H1 (cell line): Measurements from ENCODE around the gene TRIM6. TPM values are rescaled to one million over a fixed set of nuclear protein-coding genes. Genes with fewer than 3 reads are reported as not detected.
"Not testable (repeated sequence)": the region's sequence is repeated elsewhere in the genome, so short reads cannot be mapped to it uniquely, and the experiment has no call there.

ENCODE experiments used
- CTCF ChIA-PET: fragments of 300-600 bp; sonication (Branson Sonifier 250); formaldehyde crosslinking; loops from one replicate; lab custom pipeline; 2021; ENCODE audit not compliant: partially characterized antibody; lab: Charles Lee
- POLR2A ChIA-PET: fragments of 300-600 bp; sonication (Branson Sonifier 250); formaldehyde crosslinking; loops from one replicate; lab custom pipeline; 2021; ENCODE audit warnings: inconsistent platforms; ENCODE audit not compliant: partially characterized antibody; lab: Charles Lee
- DNase-seq, 2 experiments: peaks; one replicate each; pipeline versions ENCODE4 v3.0.0 to v3.0.0-alpha.2; 2010 to 2022; ENCODE audit warnings: low spot score in 2 of 2, low read depth in 1 of 2, mixed read lengths in 1 of 2
- FAIRE-seq: peaks from 2 replicates; lab custom pipeline; 2011; peaks lifted over from hg19 to GRCh38; lab: Jason Lieb, UNC
- H2AFZ ChIP-seq: 2 replicates; pipeline ENCODE4 v1.8.1; 2012; ENCODE audit warnings: low read length, inconsistent platforms
- H2AK5ac ChIP-seq: 2 replicates; pipeline ENCODE4 v1.6.1; 2013; ENCODE audit warnings: low read depth, low read length
- H2BK120ac ChIP-seq: replicated peaks from 2 replicates; pipeline ENCODE3; 2013; ENCODE audit warnings: low read depth, low read length, inconsistent platforms
- H2BK12ac ChIP-seq: 2 replicates; pipeline ENCODE4 v1.6.1; 2013; ENCODE audit warnings: low read depth, low read length
- H2BK15ac ChIP-seq: 2 replicates; pipeline ENCODE4 v1.6.1; 2013; ENCODE audit warnings: low read length
- H2BK20ac ChIP-seq: 2 replicates; pipeline ENCODE4 v1.6.1; 2013; ENCODE audit warnings: low read length
- H2BK5ac ChIP-seq: 2 replicates; pipeline ENCODE4 v1.6.1; 2013; ENCODE audit warnings: low read depth, low read length
- H3K14ac ChIP-seq: 2 replicates; pipeline ENCODE4 v1.6.1; 2013; ENCODE audit warnings: inconsistent platforms; ENCODE audit not compliant: insufficient read length
- H3K18ac ChIP-seq: 2 replicates; pipeline ENCODE4 v1.6.1; 2013; ENCODE audit warnings: low read length; ENCODE audit errors: extremely low read depth
- H3K23ac ChIP-seq: 2 replicates; pipeline ENCODE4 v1.6.1; 2013; ENCODE audit warnings: inconsistent platforms; ENCODE audit not compliant: insufficient read length
- H3K23me2 ChIP-seq: 2 replicates; pipeline ENCODE4 v1.6.1; 2013; ENCODE audit warnings: low read depth, low read length
- H3K27ac ChIP-seq: 2 replicates; pipeline ENCODE4 v1.6.1; 2011; ENCODE audit warnings: low read depth, low read length, inconsistent platforms
- H3K27me3 ChIP-seq, 4 experiments: replicated peaks in 1 of 4; 1 replicate in 1 of 4; 2 replicates in 3 of 4; pipeline versions ENCODE4 v1.6.1 to v1.8.1; 2011 to 2013; ENCODE audit warnings: low read length in 3 of 4, mild to moderate bottlenecking in 3 of 4, inconsistent platforms in 2 of 4, mixed read lengths in 2 of 4, moderate library complexity in 1 of 4; ENCODE audit not compliant: control insufficient read depth in 3 of 4, insufficient read depth in 3 of 4; ENCODE audit errors: extremely low read depth in 1 of 4
- H3K36me3 ChIP-seq, 4 experiments: 2 replicates each; pipeline versions ENCODE4 v1.6.1 to v1.8.1; 2011 to 2013; ENCODE audit warnings: mild to moderate bottlenecking in 4 of 4, low read length in 3 of 4, moderate library complexity in 2 of 4, control low read depth in 1 of 4, inconsistent platforms in 1 of 4; ENCODE audit not compliant: insufficient read depth in 4 of 4, control insufficient read depth in 2 of 4
- H3K4ac ChIP-seq: replicated peaks from 2 replicates; pipeline ENCODE3; 2013; ENCODE audit warnings: low read length, low read depth, mixed read lengths, inconsistent platforms; ENCODE audit not compliant: insufficient read length
- H3K4me1 ChIP-seq, 4 experiments: replicated peaks in 1 of 4; 1 replicate in 1 of 4; 2 replicates in 3 of 4; pipeline versions ENCODE4 v1.6.1 to v1.8.1; 2011 to 2013; ENCODE audit warnings: low read length in 3 of 4, inconsistent platforms in 2 of 4, mixed read lengths in 1 of 4; ENCODE audit not compliant: insufficient read depth in 4 of 4, control insufficient read depth in 3 of 4
- H3K4me2 ChIP-seq, 2 experiments: 2 replicates each; pipeline versions ENCODE4 v1.6.1 to v1.8.1; 2011 to 2013; ENCODE audit warnings: low read depth in 2 of 2, low read length in 2 of 2, control low read depth in 1 of 2, inconsistent platforms in 1 of 2, mild to moderate bottlenecking in 1 of 2; ENCODE audit not compliant: insufficient read depth in 1 of 2
- H3K4me3 ChIP-seq, 4 experiments: fragments of 200-600, 300-600 bp in 1 of 4; sonication (generic), shearing (Covaris generic), sonication (Bioruptor Twin) in 1 of 4; 2 replicates each; pipeline versions ENCODE4 v1.5.1 to v1.8.1; 2011 to 2016; ENCODE audit warnings: low read length in 4 of 4, low read depth in 3 of 4, control low read depth in 2 of 4, inconsistent platforms in 2 of 4, mild to moderate bottlenecking in 2 of 4, mixed read lengths in 1 of 4, moderate library complexity in 1 of 4; ENCODE audit not compliant: insufficient read depth in 2 of 4; ENCODE audit errors: extremely low read depth in 1 of 4
- H3K56ac ChIP-seq: replicated peaks from 2 replicates; pipeline ENCODE3; 2013; ENCODE audit warnings: low read depth, mild to moderate bottlenecking, mixed read lengths, low read length, inconsistent platforms; ENCODE audit not compliant: insufficient read length
- H3K79me1 ChIP-seq: 2 replicates; pipeline ENCODE4 v1.6.1; 2013; ENCODE audit warnings: low read depth, low read length, control low read depth
- H3K79me2 ChIP-seq, 2 experiments: 2 replicates each; pipeline versions ENCODE4 v1.6.1 to v1.8.1; 2012 to 2013; ENCODE audit warnings: low read length in 2 of 2, mild to moderate bottlenecking in 2 of 2, inconsistent platforms in 1 of 2; ENCODE audit not compliant: insufficient read depth in 2 of 2, control insufficient read depth in 1 of 2
- H3K9ac ChIP-seq, 4 experiments: replicated peaks in 1 of 4; 1 replicate in 1 of 4; 2 replicates in 3 of 4; pipeline versions ENCODE4 v1.6.1 to v1.8.1; 2011 to 2013; ENCODE audit warnings: low read depth in 3 of 4, low read length in 3 of 4, control low read depth in 2 of 4, mild to moderate bottlenecking in 2 of 4, moderate library complexity in 2 of 4, inconsistent platforms in 1 of 4; ENCODE audit errors: extremely low read depth in 1 of 4
- H3K9me3 ChIP-seq, 2 experiments: 2 replicates each; pipeline versions ENCODE4 v1.6.1 to v1.8.1; 2012 to 2013; ENCODE audit warnings: mild to moderate bottlenecking in 2 of 2, moderate library complexity in 2 of 2, control low read depth in 1 of 2, inconsistent platforms in 1 of 2, low read depth in 1 of 2, low read length in 1 of 2, mixed read lengths in 1 of 2; ENCODE audit not compliant: insufficient read depth in 2 of 2
- H4K20me1 ChIP-seq, 2 experiments: replicated peaks in 1 of 2; 2 replicates each; pipeline versions ENCODE3 to v1.8.1; 2011 to 2013; ENCODE audit warnings: inconsistent platforms in 2 of 2, low read length in 2 of 2, mild to moderate bottlenecking in 1 of 2; ENCODE audit not compliant: insufficient read depth in 2 of 2, control insufficient read depth in 1 of 2
- H4K5ac ChIP-seq: 2 replicates; pipeline ENCODE4 v1.6.1; 2013; ENCODE audit warnings: low read length, low read depth, mixed read lengths, inconsistent platforms; ENCODE audit not compliant: insufficient read length
- H4K8ac ChIP-seq: 2 replicates; pipeline ENCODE4 v1.8.0; 2013; ENCODE audit warnings: mild to moderate bottlenecking, moderate library complexity, low read length, inconsistent platforms; ENCODE audit not compliant: insufficient read depth; ENCODE audit errors: extremely low read depth
- H4K91ac ChIP-seq: replicated peaks from 2 replicates; pipeline ENCODE3; 2013; ENCODE audit warnings: low read length, mixed read lengths, inconsistent platforms; ENCODE audit not compliant: insufficient read length
- WGBS, 2 experiments: shearing (Covaris generic) in 1 of 2; methylation state at CpG; one replicate each; pipeline versions ENCODE4 v1.1.6 to v1.1.7; 2013 to 2015; ENCODE audit warnings: low lambda C conversion rate in 2 of 2, mixed read lengths in 2 of 2, inconsistent platforms in 1 of 2, low coverage in 1 of 2, missing lambda C conversion rate in 1 of 2; ENCODE audit not compliant: insufficient replicate concordance in 2 of 2, insufficient coverage in 1 of 2, insufficient read length in 1 of 2; ENCODE audit errors: extremely low coverage in 1 of 2, missing lambda C conversion rate in 1 of 2; 5-methylcytosine and 5-hydroxymethylcytosine counted together
- polyA plus RNA-seq, 7 experiments: library from polyadenylated mRNA; depleted of rRNA in 3 of 7; stranded (reverse) in 5 of 7; unstranded in 2 of 7; fragments of >200 nt in 5 of 7; fragments of 200-250 nt in 2 of 7; gene quantifications; 1 replicate in 5 of 7; 2 replicates in 1 of 7; 4 replicates in 1 of 7; pipeline versions ENCODE4 v1.2.1 to v1.2.3, GENCODE V29; 2011 to 2013; ENCODE audit warnings: missing spikeins in 2 of 7, mixed read lengths in 2 of 7
- total RNA-seq: library from RNA; stranded (reverse); fragmentation: NEBNext Ultra II Directional; extraction: Animal tissue kit (Norgen Biotek cat#: 25700); gene quantifications from 2 replicates; pipeline ENCODE4 v1.2.1, GENCODE V29; 2021

The TRIM6 gene
- total and polyA plus RNA-seq, 2 of the 8 experiments (the other 6 are each of a cell fraction or from before 2014, with no cell fraction given): 21.6 to 23.3 TPM

- H3K79me2 ChIP-seq, POLR2A ChIA-PET, H3K23ac ChIP-seq, DNase-seq, H2AFZ ChIP-seq, H3K27ac ChIP-seq, H3K4me2 ChIP-seq, H2BK12ac ChIP-seq, H3K9me3 ChIP-seq, H2AK5ac ChIP-seq, H2BK5ac ChIP-seq, H2BK15ac ChIP-seq, H3K4me1 ChIP-seq, H3K4me3 ChIP-seq, H2BK20ac ChIP-seq, H3K23me2 ChIP-seq, H4K91ac ChIP-seq, FAIRE-seq, H3K9ac ChIP-seq, H3K4ac ChIP-seq, H3K27me3 ChIP-seq, H3K56ac ChIP-seq, H3K18ac ChIP-seq, H3K14ac ChIP-seq, H3K79me1 ChIP-seq, H4K5ac ChIP-seq, H2BK120ac ChIP-seq, H4K8ac ChIP-seq, H3K36me3 ChIP-seq, H4K20me1 ChIP-seq: not testable (repeated sequence)
- 90% methylated on average over 16 of the region's 31 CpGs; no CpG with 5 or more reads in 1 of the 2 experiments for WGBS, 2 experiments
- CTCF ChIA-PET: interaction anchor here (0.7 to 2.9 kb wide), 2 partner anchors 9 to 20 kb away, joined by 5 to 10 read pairs; no protein-coding TSS in a partner anchor
Observed at GRCh38 chr11:5589906-5590305, 6.5 kb upstream of the TRIM6 start.
